Mammary epithelial cell (primary cell): ENCODE data around the gene NXPH4.

Experiments
- EZH2 ChIP-seq: IDR thresholded peaks from 2 replicates; pipeline ENCODE4 v1.6.1; 2012; ENCODE audit warnings: low read length, inconsistent platforms, borderline replicate concordance
- TF ChIP-seq, protein P1 (sequence below), 2 donors: IDR thresholded peaks in 1 of 2; conservative IDR thresholded peaks in 1 of 2; 2 replicates each; pipeline ENCODE4 v1.5.1; 2011 to 2012; ENCODE audit warnings: inconsistent platforms in 2 of 2, low read length in 2 of 2, mild to moderate bottlenecking in 2 of 2, control low read depth in 1 of 2, low read depth in 1 of 2; ENCODE audit not compliant: insufficient read depth in 1 of 2; ENCODE audit errors: extremely low read depth in 1 of 2

GRCh38 chr12:57182918-57183575, 33.5 kb upstream of the NXPH4 start:
- TF ChIP-seq, protein P1, sequence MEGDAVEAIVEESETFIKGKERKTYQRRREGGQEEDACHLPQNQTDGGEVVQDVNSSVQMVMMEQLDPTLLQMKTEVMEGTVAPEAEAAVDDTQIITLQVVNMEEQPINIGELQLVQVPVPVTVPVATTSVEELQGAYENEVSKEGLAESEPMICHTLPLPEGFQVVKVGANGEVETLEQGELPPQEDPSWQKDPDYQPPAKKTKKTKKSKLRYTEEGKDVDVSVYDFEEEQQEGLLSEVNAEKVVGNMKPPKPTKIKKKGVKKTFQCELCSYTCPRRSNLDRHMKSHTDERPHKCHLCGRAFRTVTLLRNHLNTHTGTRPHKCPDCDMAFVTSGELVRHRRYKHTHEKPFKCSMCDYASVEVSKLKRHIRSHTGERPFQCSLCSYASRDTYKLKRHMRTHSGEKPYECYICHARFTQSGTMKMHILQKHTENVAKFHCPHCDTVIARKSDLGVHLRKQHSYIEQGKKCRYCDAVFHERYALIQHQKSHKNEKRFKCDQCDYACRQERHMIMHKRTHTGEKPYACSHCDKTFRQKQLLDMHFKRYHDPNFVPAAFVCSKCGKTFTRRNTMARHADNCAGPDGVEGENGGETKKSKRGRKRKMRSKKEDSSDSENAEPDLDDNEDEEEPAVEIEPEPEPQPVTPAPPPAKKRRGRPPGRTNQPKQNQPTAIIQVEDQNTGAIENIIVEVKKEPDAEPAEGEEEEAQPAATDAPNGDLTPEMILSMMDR (conservative IDR thresholded peaks at IDR 0.05 in 1 of 2, IDR thresholded peaks at IDR 0.05 in 1 of 2; ENCODE audit: extremely low read depth in 1 of 2, insufficient read depth in 1 of 2, low read depth in 1 of 2, low read length in 2 of 2): peak; percentile 91 to 96
- TF ChIP-seq EZH2: no peak
